Right lobe of liver (tissue), 4 donors: ENCODE data around the gene ZNHIT6.

Experiments
- CTCF ChIP-seq, 4 donors: fragments of 200-600 bp in 3 of 4; fragments of 450-650 bp in 1 of 4; IDR thresholded peaks; one replicate each; pipeline versions ENCODE4 v1.5.1 to v1.8.0; 2016 to 2022; ENCODE audit warnings: antibody characterized with exemption in 4 of 4, mild to moderate bottlenecking in 2 of 4
- POLR2A ChIP-seq: fragments of 450-650 bp; IDR thresholded peaks from one replicate; pipeline ENCODE4 v1.6.1; 2017; ENCODE audit warnings: antibody characterized with exemption, mild to moderate bottlenecking
- donor health status: DM: no; HTN: no; CAD: no.
- donor health status: DM: no; HTN: no; CAD: no.
- donor health status: DM: no; HTN: yes; CAD: no.

- TF ChIP-seq CTCF (IDR thresholded peaks at IDR 0.05) (no peak), POLR2A (no peak)
These were observed 30.6 kb downstream of the ZNHIT6 start for GRCh38 chr1:85677656-85678055.
